Measurements from ENCODE around the gene PCDH9.

- TF ChIP-seq POLR2A (IDR thresholded peaks at IDR 0.05) (no peak), CTCF (IDR thresholded peaks at IDR 0.05) (no peak)
Observed at GRCh38 chr13:66362485-66362884, 867.7 kb downstream of the PCDH9 start.

All from right lobe of liver (tissue), 4 donors.